NT2/D1 (cell line): ENCODE results near the gene AGBL1.

ENCODE experiments used
- DNase-seq: peaks from one replicate; pipeline ENCODE4 v3.0.0-alpha.2; 2011; ENCODE audit warnings: low read depth, low spot score
- H3K27me3 ChIP-seq: 2 replicates; pipeline ENCODE4 v1.6.0; 2011; ENCODE audit warnings: mild to moderate bottlenecking; ENCODE audit not compliant: insufficient read length, insufficient read depth
- H3K36me3 ChIP-seq: 2 replicates; pipeline ENCODE4 v1.6.1; 2011; ENCODE audit warnings: mild to moderate bottlenecking, low read length, mixed read lengths; ENCODE audit not compliant: insufficient read depth, insufficient read length
- H3K4me1 ChIP-seq: 2 replicates; pipeline ENCODE4 v1.5.1; 2011; ENCODE audit not compliant: insufficient read depth, insufficient read length
- H3K4me3 ChIP-seq: 2 replicates; pipeline ENCODE4 v1.5.1; 2011; ENCODE audit warnings: low read depth; ENCODE audit not compliant: insufficient read length
- H3K9ac ChIP-seq: 2 replicates; pipeline ENCODE4 v1.6.0; 2011; ENCODE audit warnings: low read depth; ENCODE audit not compliant: insufficient read length
- H3K9me3 ChIP-seq: 2 replicates; pipeline ENCODE4 v1.5.1; 2011; ENCODE audit warnings: mild to moderate bottlenecking, low read length; ENCODE audit not compliant: insufficient read depth
- SUZ12 ChIP-seq: IDR thresholded peaks from 2 replicates; pipeline ENCODE4 v1.6.1; 2011; ENCODE audit not compliant: insufficient read length, insufficient read depth; ENCODE audit errors: extremely low read depth
- YY1 ChIP-seq: IDR thresholded peaks from 2 replicates; pipeline ENCODE4 v1.6.1; 2011; ENCODE audit not compliant: insufficient read length, insufficient read depth
- ZNF274 ChIP-seq: IDR thresholded peaks from 2 replicates; pipeline ENCODE4 v1.6.1; 2011; ENCODE audit warnings: mild to moderate bottlenecking, low read depth, low read length

The AGBL1 gene

DNA sequence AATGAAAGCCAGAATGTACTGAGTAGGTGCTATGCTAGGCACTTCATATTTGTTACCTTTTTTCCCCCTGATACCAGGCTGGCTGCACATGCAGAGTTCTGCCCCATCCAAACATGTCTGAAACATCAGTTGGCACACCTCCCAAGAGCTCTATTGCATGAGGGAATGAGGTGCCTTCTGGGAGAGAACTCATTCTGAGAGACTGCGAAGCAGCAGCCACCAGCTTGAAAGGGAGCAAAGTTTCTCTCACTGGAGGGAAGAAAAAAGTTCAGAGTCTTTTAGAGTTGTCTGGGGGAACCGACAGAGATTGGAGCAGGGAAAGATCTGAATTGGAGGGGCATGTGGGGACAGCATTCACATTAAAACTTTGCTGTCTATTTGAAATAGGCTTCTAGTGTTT, 84.1 kb downstream of the AGBL1 start:
- H3K9ac ChIP-seq = no peak overlapping the region
- TF ChIP-seq SUZ12 (no peak), ZNF274 (no peak), YY1 (no peak)
- H3K4me1 ChIP-seq = no peaks in the 10 kb centered on the region
- H3K36me3 ChIP-seq = no peaks in the 10 kb centered on the region
- no peak for DNase-seq
- no peak overlapping the region for H3K4me3 ChIP-seq
- no peaks in the 10 kb centered on the region for H3K9me3 ChIP-seq
- no peaks in the 10 kb centered on the region for H3K27me3 ChIP-seq

DNA sequence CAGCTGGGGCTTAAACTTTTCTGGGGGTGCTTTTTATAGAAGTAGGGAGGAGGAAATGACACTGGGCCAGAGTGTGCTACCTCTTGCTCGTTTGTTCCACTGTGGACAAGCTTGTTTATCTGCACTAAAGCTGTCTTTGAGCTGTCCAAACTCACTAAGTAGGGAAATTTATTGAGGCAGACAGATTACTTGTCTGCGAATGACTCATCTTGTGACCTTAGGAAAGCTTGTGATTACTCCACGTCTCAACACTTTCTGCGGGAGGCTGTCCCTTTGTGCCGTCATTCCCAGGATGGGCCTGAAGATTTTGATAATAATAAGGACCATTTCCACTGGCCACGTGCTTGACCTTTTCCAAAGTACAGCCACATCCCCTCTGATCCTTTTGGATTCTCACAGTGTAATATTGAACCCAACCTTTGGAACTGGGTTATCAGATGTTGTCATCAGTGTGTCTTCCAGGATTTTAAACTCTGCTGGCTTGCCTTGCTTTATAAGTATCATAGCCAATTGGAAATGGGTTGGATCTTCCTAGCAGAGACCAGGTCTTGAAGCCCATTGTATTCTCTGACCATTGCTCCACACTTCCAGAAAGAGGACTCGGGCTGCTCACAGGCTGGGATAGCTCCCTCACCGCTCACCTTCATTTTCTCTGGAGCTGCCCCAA, 84.7 kb downstream of the AGBL1 start:
- no peak for DNase-seq
- no peaks in the 10 kb centered on the region for H3K27me3 ChIP-seq
- H3K4me3 ChIP-seq = no peak overlapping the region
- H3K9me3 ChIP-seq = no peaks in the 10 kb centered on the region
- H3K36me3 ChIP-seq = no peaks in the 10 kb centered on the region
- H3K4me1 ChIP-seq = no peaks in the 10 kb centered on the region
- no peak overlapping the region for H3K9ac ChIP-seq
- TF ChIP-seq SUZ12 (no peak), ZNF274 (no peak), YY1 (no peak)

DNA sequence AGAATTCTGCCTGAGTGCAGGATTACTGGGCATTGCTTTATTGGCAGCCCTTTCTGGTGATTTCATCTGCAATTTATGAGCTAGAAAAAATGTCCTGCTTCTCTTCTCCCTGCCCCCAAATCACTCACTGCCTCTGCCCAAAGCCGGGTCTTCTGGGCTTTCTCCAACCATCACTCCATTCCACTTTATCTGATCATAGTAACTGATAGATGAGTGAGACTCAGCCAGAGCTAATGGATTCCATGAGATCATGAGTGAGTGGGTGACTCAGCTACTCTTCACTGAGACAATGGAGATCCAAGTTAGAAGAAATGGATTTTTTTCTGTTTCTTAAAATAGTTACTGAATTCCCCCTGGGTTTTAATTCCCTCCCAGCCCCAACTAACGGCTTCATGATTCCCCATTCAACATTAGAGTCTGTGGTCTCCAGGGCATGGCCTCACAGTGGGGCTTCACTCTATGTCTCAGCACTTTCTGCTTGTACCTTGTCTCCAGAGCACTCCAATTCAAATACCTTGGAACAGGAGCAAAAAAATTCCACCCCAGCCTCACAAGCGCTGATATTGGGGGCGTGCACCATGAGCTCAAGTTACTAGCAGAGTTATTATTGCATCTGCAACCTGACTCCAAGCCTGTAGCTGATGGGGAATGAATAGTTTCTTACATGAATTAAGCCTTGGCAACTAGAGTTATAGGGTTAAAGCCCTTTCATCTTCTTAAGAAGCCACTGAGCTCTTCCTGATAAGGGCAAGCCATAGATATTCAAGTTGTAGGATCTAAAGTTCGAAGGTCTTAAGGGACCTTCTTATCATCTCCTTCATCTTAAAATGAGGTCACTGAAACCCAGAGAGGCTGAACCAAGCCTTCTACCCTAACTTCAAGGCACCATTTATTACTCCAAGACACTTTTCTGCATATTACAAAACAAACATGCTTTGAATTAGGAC, 85.9 kb downstream of the AGBL1 start:
- no peak for DNase-seq
- no peak for TF ChIP-seq SUZ12
- TF ChIP-seq YY1 = no peak
- no peak for TF ChIP-seq ZNF274
- no peaks in the 10 kb centered on the region for H3K9me3 ChIP-seq
- H3K4me3 ChIP-seq = no peak overlapping the region
- no peaks in the 10 kb centered on the region for H3K36me3 ChIP-seq
- no peaks in the 10 kb centered on the region for H3K4me1 ChIP-seq
- H3K27me3 ChIP-seq = no peaks in the 10 kb centered on the region
- H3K9ac ChIP-seq = no peak overlapping the region

DNA sequence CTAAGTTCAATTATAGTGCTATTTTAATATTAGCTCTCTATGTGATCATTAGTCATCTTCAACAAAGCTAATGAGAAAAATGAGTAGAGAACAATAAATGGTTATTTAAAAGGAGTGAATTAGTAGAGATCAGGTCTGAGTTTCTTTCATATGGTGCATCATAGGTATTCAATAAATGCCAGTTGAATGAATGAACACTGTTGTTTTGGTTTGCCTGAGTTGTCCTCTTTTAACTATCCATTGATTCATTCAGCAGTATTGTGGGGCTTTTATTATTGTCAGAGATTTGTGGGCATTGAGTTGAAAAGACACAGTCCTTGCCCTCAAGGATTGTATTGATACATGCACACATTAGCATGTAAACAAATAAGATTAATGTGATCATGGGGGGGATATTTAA, 88.2 kb downstream of the AGBL1 start:
- H3K4me3 ChIP-seq = no peak overlapping the region
- no peaks in the 10 kb centered on the region for H3K27me3 ChIP-seq
- TF ChIP-seq YY1 = no peak
- no peak for TF ChIP-seq ZNF274
- TF ChIP-seq SUZ12 = no peak
- no peak for DNase-seq
- H3K9me3 ChIP-seq = no peaks in the 10 kb centered on the region
- no peaks in the 10 kb centered on the region for H3K4me1 ChIP-seq
- no peak overlapping the region for H3K9ac ChIP-seq
- no peaks in the 10 kb centered on the region for H3K36me3 ChIP-seq

DNA sequence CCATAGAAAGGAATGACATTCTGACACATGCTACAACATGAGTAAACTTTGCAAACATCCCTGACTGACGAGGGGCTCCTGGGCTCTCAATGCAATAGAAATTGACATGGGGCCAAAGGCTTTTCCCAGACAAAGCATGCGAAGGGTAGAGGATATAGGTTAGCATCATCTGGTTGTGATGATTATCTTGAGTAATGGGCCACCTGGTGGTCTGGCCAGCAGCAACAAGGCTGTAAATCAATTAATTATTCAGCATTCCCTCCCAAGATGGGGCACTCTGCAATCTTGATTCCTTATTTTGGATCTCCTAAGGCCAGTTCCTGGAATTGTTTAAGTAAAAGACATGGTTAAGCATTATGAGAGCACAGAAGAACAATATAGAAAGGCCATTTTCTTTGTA, 99.2 kb downstream of the AGBL1 start:
- Histone ChIP-seq H3K27me3 (no peaks in the 10 kb centered on the region), H3K9ac (no peak overlapping the region), H3K4me1 (no peaks in the 10 kb centered on the region), H3K4me3 (no peak overlapping the region), H3K36me3 (no peaks in the 10 kb centered on the region), H3K9me3 (peaks cover 4% of the 10 kb centered on the region; the same call in 1 of the 2 replicates)
- peak; percentile 11 for DNase-seq
- no peak for TF ChIP-seq YY1

DNA sequence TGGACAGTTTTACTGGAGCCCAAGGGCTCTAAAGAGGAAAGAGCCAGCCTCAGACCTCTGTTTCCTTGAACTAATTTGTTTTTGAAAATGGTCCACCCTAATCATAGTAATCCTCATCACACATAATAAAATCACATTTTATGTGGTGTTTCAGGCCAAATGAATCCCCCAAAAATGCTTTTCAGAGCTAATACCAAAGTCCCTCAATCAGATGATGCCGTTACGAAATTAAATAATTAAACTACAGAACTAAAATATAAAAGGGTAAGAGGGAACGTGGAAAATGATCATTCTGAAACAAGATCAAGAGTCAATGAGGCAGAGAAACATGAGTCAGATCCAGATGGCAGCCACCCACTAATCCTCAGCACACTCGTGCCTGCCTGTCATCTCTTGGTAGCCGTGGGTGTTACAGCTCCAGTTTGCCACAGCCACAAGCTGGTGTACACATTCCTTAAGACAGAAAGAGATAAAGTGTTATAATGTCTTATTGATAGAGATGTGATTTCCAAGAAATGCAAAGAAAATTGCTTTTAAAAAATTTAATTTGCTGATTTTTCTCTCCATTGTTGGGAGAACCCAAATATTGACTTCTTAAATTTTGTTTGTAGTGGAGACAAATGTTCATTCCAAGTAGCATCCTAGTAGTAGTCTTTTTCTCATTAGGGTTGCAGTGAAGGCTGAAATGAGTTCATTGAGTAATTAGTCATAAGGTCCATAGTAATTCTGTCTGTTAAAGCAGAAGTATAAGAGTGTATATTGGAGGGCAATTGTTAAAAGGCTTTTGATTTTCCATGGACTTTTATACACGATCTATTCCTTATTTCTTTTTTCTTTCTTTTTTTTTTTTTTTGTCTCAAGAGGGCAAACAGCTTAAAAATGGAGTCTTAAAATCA, 104.2 kb downstream of the AGBL1 start:
- no peak overlapping the region for H3K4me3 ChIP-seq
- no peak for DNase-seq
- no peak for TF ChIP-seq SUZ12
- no peak for TF ChIP-seq YY1
- no peak for TF ChIP-seq ZNF274
- no peak overlapping the region for H3K9ac ChIP-seq
- H3K36me3 ChIP-seq = no peaks in the 10 kb centered on the region
- H3K4me1 ChIP-seq = no peaks in the 10 kb centered on the region
- no peaks in the 10 kb centered on the region for H3K9me3 ChIP-seq
- no peaks in the 10 kb centered on the region for H3K27me3 ChIP-seq
